Measurements from ENCODE around the gene AMTN. TPM values are rescaled to one million over a fixed set of nuclear protein-coding genes. Genes with fewer than 3 reads are reported as not detected.

Gene AMTN
- total RNA-seq, 1 experiment from 2014 or later, result not detected

GRCh38 chr4:70508801-70509200 lies 9.6 kb upstream of the AMTN start:
- ChIA-PET CTCF (interaction anchor here (0.6 to 1.2 kb wide), 4 partner anchors 18 to 609 kb away, joined by 3 to 7 read pairs (median 4); no protein-coding TSS in a partner anchor), POLR2A (no interaction called here)
- DNase-seq (ENCODE audit: unreplicated experiment), result no peak
- Mint-ChIP-seq H3K36me3 (ENCODE audit: insufficient read depth, unreplicated experiment) (no peaks in the 10 kb centered on the region), H3K27ac (ENCODE audit: low read depth, unreplicated experiment) (no peak overlapping the region), H3K4me1 (ENCODE audit: insufficient read depth, unreplicated experiment) (no peaks in the 10 kb centered on the region), H3K27me3 (ENCODE audit: insufficient read depth, unreplicated experiment) (no peaks in the 10 kb centered on the region), H3K9me3 (ENCODE audit: unreplicated experiment) (no peaks in the 10 kb centered on the region), H3K4me3 (ENCODE audit: unreplicated experiment) (no peak overlapping the region)
- no TSS peak for BruUV-seq (replicated peaks)
- TF ChIP-seq, protein P1, sequence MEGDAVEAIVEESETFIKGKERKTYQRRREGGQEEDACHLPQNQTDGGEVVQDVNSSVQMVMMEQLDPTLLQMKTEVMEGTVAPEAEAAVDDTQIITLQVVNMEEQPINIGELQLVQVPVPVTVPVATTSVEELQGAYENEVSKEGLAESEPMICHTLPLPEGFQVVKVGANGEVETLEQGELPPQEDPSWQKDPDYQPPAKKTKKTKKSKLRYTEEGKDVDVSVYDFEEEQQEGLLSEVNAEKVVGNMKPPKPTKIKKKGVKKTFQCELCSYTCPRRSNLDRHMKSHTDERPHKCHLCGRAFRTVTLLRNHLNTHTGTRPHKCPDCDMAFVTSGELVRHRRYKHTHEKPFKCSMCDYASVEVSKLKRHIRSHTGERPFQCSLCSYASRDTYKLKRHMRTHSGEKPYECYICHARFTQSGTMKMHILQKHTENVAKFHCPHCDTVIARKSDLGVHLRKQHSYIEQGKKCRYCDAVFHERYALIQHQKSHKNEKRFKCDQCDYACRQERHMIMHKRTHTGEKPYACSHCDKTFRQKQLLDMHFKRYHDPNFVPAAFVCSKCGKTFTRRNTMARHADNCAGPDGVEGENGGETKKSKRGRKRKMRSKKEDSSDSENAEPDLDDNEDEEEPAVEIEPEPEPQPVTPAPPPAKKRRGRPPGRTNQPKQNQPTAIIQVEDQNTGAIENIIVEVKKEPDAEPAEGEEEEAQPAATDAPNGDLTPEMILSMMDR (IDR thresholded peaks at IDR 0.05; ENCODE audit: unreplicated experiment), result no peak
- intact Hi-C loops (cut with micrococcal nuclease), result no loop called here

- Mint-ChIP-seq H3K4me1 (ENCODE audit: insufficient read depth, unreplicated experiment) (peaks cover 12% of the 10 kb centered on the region), H3K9me3 (ENCODE audit: unreplicated experiment) (no peaks in the 10 kb centered on the region), H3K27ac (ENCODE audit: low read depth, unreplicated experiment) (no peak overlapping the region), H3K4me3 (ENCODE audit: unreplicated experiment) (no peak overlapping the region), H3K36me3 (ENCODE audit: insufficient read depth, unreplicated experiment) (no peaks in the 10 kb centered on the region), H3K27me3 (ENCODE audit: insufficient read depth, unreplicated experiment) (no peaks in the 10 kb centered on the region)
- ChIA-PET POLR2A (interaction anchor here (1.2 to 1.5 kb wide), 3 partner anchors 10 to 26 kb away, joined by 3 to 7 read pairs (median 3); no protein-coding TSS in a partner anchor), CTCF (interaction anchor here (0.7 to 2.9 kb wide), 13 partner anchors 10 to 631 kb away, joined by 3 to 14 read pairs (median 5); no protein-coding TSS in a partner anchor)
- no TSS peak for BruUV-seq (replicated peaks)
- TF ChIP-seq, protein P1 (IDR thresholded peaks at IDR 0.05; ENCODE audit: unreplicated experiment), result no peak
- intact Hi-C loops (cut with micrococcal nuclease), result no loop called here
- peak; percentile 55 for DNase-seq (ENCODE audit: unreplicated experiment)
Measured at GRCh38 chr4:70511365-70511764, 7.0 kb upstream of the AMTN start.

- Mint-ChIP-seq H3K27me3 (ENCODE audit: insufficient read depth, unreplicated experiment) (no peaks in the 10 kb centered on the region), H3K27ac (ENCODE audit: low read depth, unreplicated experiment) (peak overlapping the region; percentile 66), H3K4me3 (ENCODE audit: unreplicated experiment) (no peak overlapping the region), H3K9me3 (ENCODE audit: unreplicated experiment) (no peaks in the 10 kb centered on the region), H3K36me3 (ENCODE audit: insufficient read depth, unreplicated experiment) (no peaks in the 10 kb centered on the region), H3K4me1 (ENCODE audit: insufficient read depth, unreplicated experiment) (peaks cover 22% of the 10 kb centered on the region)
- intact Hi-C loops (cut with micrococcal nuclease), result no loop called here
- DNase-seq (ENCODE audit: unreplicated experiment), result peak; percentile 59
- TF ChIP-seq, protein P1 (IDR thresholded peaks at IDR 0.05; ENCODE audit: unreplicated experiment), result no peak
- CTCF ChIA-PET, result interaction anchor here (0.9 to 1.0 kb wide), 2 partner anchors 10 to 14 kb away, joined by 4 to 5 read pairs; no protein-coding TSS in a partner anchor
- POLR2A ChIA-PET, result interaction anchor here (0.9 kb wide), 2 partner anchors 9 to 25 kb away, joined by 3 read pairs; no protein-coding TSS in a partner anchor
- no TSS peak for BruUV-seq (replicated peaks)
Measured at GRCh38 chr4:70515367-70516250, 2.8 kb upstream of the AMTN start.

GRCh38 chr4:70518716-70519115 lies 347 bp downstream of the AMTN start:
- DNase-seq (ENCODE audit: unreplicated experiment), result peak; percentile 72
- Mint-ChIP-seq H3K27me3 (ENCODE audit: insufficient read depth, unreplicated experiment) (no peaks in the 10 kb centered on the region), H3K27ac (ENCODE audit: low read depth, unreplicated experiment) (no peak overlapping the region), H3K4me1 (ENCODE audit: insufficient read depth, unreplicated experiment) (peaks cover 41% of the 10 kb centered on the region), H3K9me3 (ENCODE audit: unreplicated experiment) (no peaks in the 10 kb centered on the region), H3K36me3 (ENCODE audit: insufficient read depth, unreplicated experiment) (no peaks in the 10 kb centered on the region), H3K4me3 (ENCODE audit: unreplicated experiment) (no peak overlapping the region)
- intact Hi-C loops (cut with micrococcal nuclease), result no loop called here
- BruUV-seq (replicated peaks), result no TSS peak
- POLR2A ChIA-PET, result interaction anchor here (0.7 kb wide), 2 partner anchors 140 to 186 kb away, joined by 3 to 4 read pairs; no protein-coding TSS in a partner anchor
- CTCF ChIA-PET, result no interaction called here
- TF ChIP-seq, protein P1 (IDR thresholded peaks at IDR 0.05; ENCODE audit: unreplicated experiment), result no peak
